HG02938 (cell line): ENCODE results near the gene WASF2.

ENCODE experiments used
- ATAC-seq: cut with Tn5 transposase; IDR thresholded peaks from one replicate; pipeline ENCODE4 v1.9.1; 2021; ENCODE audit warnings: mild to moderate bottlenecking, moderate library complexity; ENCODE audit not compliant: unreplicated experiment

The WASF2 gene

GRCh38 chr1:27522432-27523336, 32.7 kb upstream of the WASF2 start:
- no peak for ATAC-seq

GRCh38 chr1:27521861-27522431, 32.0 kb upstream of the WASF2 start:
- ATAC-seq: no peak

GRCh38 chr1:27521336-27521831, 31.4 kb upstream of the WASF2 start:
- no peak for ATAC-seq

- no peak for ATAC-seq
These were observed 30.7 kb upstream of the WASF2 start for GRCh38 chr1:27520651-27521050.

- no peak for ATAC-seq
These were observed 29.6 kb upstream of the WASF2 start for GRCh38 chr1:27519331-27520258.

GRCh38 chr1:27518808-27519207, 28.8 kb upstream of the WASF2 start:
- ATAC-seq: no peak

GRCh38 chr1:27517907-27518718, 28.1 kb upstream of the WASF2 start:
- ATAC-seq: no peak

GRCh38 chr1:27517301-27517700, 27.3 kb upstream of the WASF2 start:
- no peak for ATAC-seq

GRCh38 chr1:27515626-27516025, 25.7 kb upstream of the WASF2 start:
- no peak for ATAC-seq

- ATAC-seq: no peak
These were observed 24.0 kb upstream of the WASF2 start for GRCh38 chr1:27513958-27514357.

- no peak for ATAC-seq
These were observed 23.6 kb upstream of the WASF2 start for GRCh38 chr1:27513528-27513927.

GRCh38 chr1:27509127-27510080, 19.4 kb upstream of the WASF2 start:
- no peak for ATAC-seq

GRCh38 chr1:27507960-27508665, 18.1 kb upstream of the WASF2 start:
- no peak for ATAC-seq

- no peak for ATAC-seq
These were observed 16.7 kb upstream of the WASF2 start for GRCh38 chr1:27506703-27507102.

- ATAC-seq: no peak
These were observed 15.4 kb upstream of the WASF2 start for GRCh38 chr1:27505420-27505680.

- no peak for ATAC-seq
These were observed 14.8 kb upstream of the WASF2 start for GRCh38 chr1:27504588-27505419.

GRCh38 chr1:27503844-27504587, 14.0 kb upstream of the WASF2 start:
- no peak for ATAC-seq
